HFFc6 (cell line): Measurements from ENCODE around the gene TNXB. TPM values are rescaled to one million over a fixed set of nuclear protein-coding genes. Genes with fewer than 3 reads are reported as not detected.

ENCODE experiments used
- DNase-seq: peaks from one replicate; pipeline ENCODE4 v3.0.0-alpha.2; 2018
- H3K27ac Mint-ChIP-seq: 2 replicates; pipeline ENCODE4 v1.8.0; 2020; ENCODE audit warnings: mild to moderate bottlenecking, mixed read lengths
- H3K27me3 Mint-ChIP-seq: 2 replicates; pipeline ENCODE4 v1.8.0; 2021; ENCODE audit warnings: mild to moderate bottlenecking, moderate library complexity, mixed read lengths; ENCODE audit not compliant: insufficient read depth
- H3K36me3 Mint-ChIP-seq: 2 replicates; pipeline ENCODE4 v1.8.0; 2021; ENCODE audit warnings: low read depth, mixed read lengths
- H3K4me1 Mint-ChIP-seq: 2 replicates; pipeline ENCODE4 v1.8.0; 2020; ENCODE audit warnings: low read depth, mixed read lengths
- H3K4me3 Mint-ChIP-seq: 2 replicates; pipeline ENCODE4 v1.8.0; 2020; ENCODE audit warnings: mild to moderate bottlenecking, moderate library complexity, mixed read lengths
- H3K9me3 Mint-ChIP-seq: 2 replicates; pipeline ENCODE4 v1.8.0; 2020; ENCODE audit warnings: mild to moderate bottlenecking, mixed read lengths
- total RNA-seq, 6 experiments: library from RNA; stranded (reverse); fragmentation: NEBNext Ultra II Directional; extraction: Animal tissue kit (Norgen Biotek cat#: 25700); gene quantifications; 2 replicates in 1 of 6; 3 replicates in 5 of 6; pipeline ENCODE4 v1.2.3, GENCODE V29; 2021
- TF ChIP-seq, protein P1 (sequence below): fragments of 200-600 bp; sonication (generic); IDR thresholded peaks from 2 replicates; pipeline ENCODE4 v1.5.0; 2021; ENCODE audit warnings: antibody characterized with exemption, mild to moderate bottlenecking

The TNXB gene
- total RNA-seq, 6 experiments from 2014 or later: 0.28 to 1.4 (median 0.83) TPM

DNA sequence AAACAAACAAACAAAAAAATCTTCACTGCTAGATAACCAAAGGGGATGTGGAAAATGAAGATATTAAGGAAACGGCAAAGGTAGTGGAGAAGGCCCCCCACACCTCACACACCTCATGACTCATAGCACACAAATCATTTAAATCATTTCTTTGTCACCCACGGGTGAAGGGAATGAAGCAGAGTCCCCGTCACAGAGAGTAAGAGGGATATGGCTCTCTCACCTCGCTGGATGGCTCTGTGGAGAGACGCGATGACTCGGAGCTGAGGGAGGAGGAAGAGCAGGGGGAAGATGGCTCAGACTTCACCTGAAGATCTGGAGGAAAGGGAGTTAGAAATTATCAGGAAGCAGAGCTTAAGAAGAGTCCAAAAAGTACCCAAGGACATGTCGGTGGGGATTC is 17.7 kb upstream of the TNXB start:
- Mint-ChIP-seq H3K36me3 (peaks cover 26% of the 10 kb centered on the region), H3K9me3 (no peaks in the 10 kb centered on the region), H3K27ac (peak overlapping the region; percentile 98), H3K4me3 (peak overlapping the region; percentile 100), H3K27me3 (peaks cover 2% of the 10 kb centered on the region; the same call in 1 of the 2 replicates), H3K4me1 (peaks cover 41% of the 10 kb centered on the region)
- TF ChIP-seq, protein P1, sequence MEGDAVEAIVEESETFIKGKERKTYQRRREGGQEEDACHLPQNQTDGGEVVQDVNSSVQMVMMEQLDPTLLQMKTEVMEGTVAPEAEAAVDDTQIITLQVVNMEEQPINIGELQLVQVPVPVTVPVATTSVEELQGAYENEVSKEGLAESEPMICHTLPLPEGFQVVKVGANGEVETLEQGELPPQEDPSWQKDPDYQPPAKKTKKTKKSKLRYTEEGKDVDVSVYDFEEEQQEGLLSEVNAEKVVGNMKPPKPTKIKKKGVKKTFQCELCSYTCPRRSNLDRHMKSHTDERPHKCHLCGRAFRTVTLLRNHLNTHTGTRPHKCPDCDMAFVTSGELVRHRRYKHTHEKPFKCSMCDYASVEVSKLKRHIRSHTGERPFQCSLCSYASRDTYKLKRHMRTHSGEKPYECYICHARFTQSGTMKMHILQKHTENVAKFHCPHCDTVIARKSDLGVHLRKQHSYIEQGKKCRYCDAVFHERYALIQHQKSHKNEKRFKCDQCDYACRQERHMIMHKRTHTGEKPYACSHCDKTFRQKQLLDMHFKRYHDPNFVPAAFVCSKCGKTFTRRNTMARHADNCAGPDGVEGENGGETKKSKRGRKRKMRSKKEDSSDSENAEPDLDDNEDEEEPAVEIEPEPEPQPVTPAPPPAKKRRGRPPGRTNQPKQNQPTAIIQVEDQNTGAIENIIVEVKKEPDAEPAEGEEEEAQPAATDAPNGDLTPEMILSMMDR: no peak
- DNase-seq: no peak

DNA sequence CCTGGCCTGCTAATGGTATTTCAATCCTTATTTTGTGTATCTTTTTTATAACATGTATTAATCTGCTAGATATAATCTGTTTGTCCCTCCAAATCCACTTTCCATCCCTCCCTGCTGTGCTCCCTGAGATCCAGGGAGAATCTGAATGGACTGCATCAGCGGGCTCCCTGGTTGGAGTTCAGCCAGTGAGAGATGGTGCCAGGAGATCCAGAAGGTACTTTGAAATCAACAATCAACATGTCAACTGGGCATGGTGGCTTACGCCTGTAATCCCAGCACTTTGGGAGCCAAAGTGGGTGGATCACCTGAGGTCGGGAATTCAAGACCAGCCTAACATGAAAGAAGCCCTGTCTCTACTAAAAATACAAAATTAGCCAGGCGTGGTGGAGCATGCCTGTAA is 14.5 kb upstream of the TNXB start:
- no peak overlapping the region for H3K4me3 Mint-ChIP-seq
- no peak for DNase-seq
- H3K36me3 Mint-ChIP-seq: peaks cover 34% of the 10 kb centered on the region
- peaks cover 36% of the 10 kb centered on the region for H3K4me1 Mint-ChIP-seq
- TF ChIP-seq, protein P1: no peak
- H3K27ac Mint-ChIP-seq: no peak overlapping the region
- H3K9me3 Mint-ChIP-seq: no peaks in the 10 kb centered on the region
- no peaks in the 10 kb centered on the region; the same call in 1 of the 2 replicates for H3K27me3 Mint-ChIP-seq

GRCh38 chr6:32120573-32121059 is 11.5 kb upstream of the TNXB start:
- no peak for DNase-seq
- peaks cover 21% of the 10 kb centered on the region for H3K4me1 Mint-ChIP-seq
- peaks cover 2% of the 10 kb centered on the region for H3K27me3 Mint-ChIP-seq
- H3K4me3 Mint-ChIP-seq: no peak overlapping the region
- no peaks in the 10 kb centered on the region for H3K9me3 Mint-ChIP-seq
- H3K27ac Mint-ChIP-seq: no peak overlapping the region
- peaks cover 18% of the 10 kb centered on the region for H3K36me3 Mint-ChIP-seq
- TF ChIP-seq, protein P1: no peak

GRCh38 chr6:32118782-32119628 is 9.9 kb upstream of the TNXB start:
- Mint-ChIP-seq H3K9me3 (no peaks in the 10 kb centered on the region), H3K4me3 (no peak overlapping the region), H3K4me1 (peaks cover 37% of the 10 kb centered on the region), H3K27me3 (peaks cover 2% of the 10 kb centered on the region; the same call in 1 of the 2 replicates), H3K27ac (peak overlapping the region; percentile 59), H3K36me3 (peaks cover 11% of the 10 kb centered on the region)
- DNase-seq: peak; percentile 87
- TF ChIP-seq, protein P1: peak; percentile 91

- Mint-ChIP-seq H3K27me3 (peaks cover 2% of the 10 kb centered on the region; the same call in 1 of the 2 replicates), H3K9me3 (no peaks in the 10 kb centered on the region), H3K36me3 (peaks cover 16% of the 10 kb centered on the region), H3K4me1 (peaks cover 52% of the 10 kb centered on the region), H3K4me3 (no peak overlapping the region), H3K27ac (peak overlapping the region; percentile 57)
- no peak for DNase-seq
- TF ChIP-seq, protein P1: no peak
These were observed 8.3 kb upstream of the TNXB start for GRCh38 chr6:32117461-32117860.
